Muscle of arm (tissue), 14 donors: ENCODE results near the gene EIF2S3. TPM values are rescaled to one million over a fixed set of nuclear protein-coding genes. Genes with fewer than 3 reads are reported as not detected.

Source experiments
- DNase-seq: peaks from one replicate; pipeline ENCODE4 v3.0.0-alpha.2; 2013
- long read RNA-seq, 11 donors: transcript quantifications; one replicate each; lab custom pipeline, GENCODE V29; 2026
- polyA plus RNA-seq, 12 donors: library from polyadenylated mRNA; unstranded; fragments of 120-200 nt; gene quantifications; one replicate each; pipeline ENCODE4 v1.2.1, GENCODE V29; 2013; ENCODE audit not compliant: insufficient read length in 12 of 12

Gene EIF2S3
- 1,000 to 10,000 TPM in 1 of 12 donors, 100 to 1,000 TPM in 11; 101 to 2,108 (median 144) TPM for polyA plus RNA-seq
- long read RNA-seq, donor 1, transcript EIF2S3-201 (12 exons, 2,858 nt): major isoform, 22 of 51 reads
- long read RNA-seq, donor 1, transcript EIF2S3-202 (5 exons, 773 nt): minor isoform, 6 of 51 reads
- long read RNA-seq, donor 1, partial matches to known transcripts: 22 of 51 reads
- long read RNA-seq, donor 1, other reads (novel, unspliced or antisense): 0 of 51 reads
- long read RNA-seq, donor 2, transcript EIF2S3-201 (12 exons, 2,858 nt): major isoform, 45 of 123 reads
- long read RNA-seq, donor 2, partial matches to known transcripts: 77 of 123 reads
- long read RNA-seq, donor 2, other reads (novel, unspliced or antisense): 0 of 123 reads
- long read RNA-seq, donor 3, transcript EIF2S3-201 (12 exons, 2,858 nt): major isoform, 17 of 19 reads
- long read RNA-seq, donor 3, partial matches to known transcripts: 0 of 19 reads
- long read RNA-seq, donor 3, other reads (novel, unspliced or antisense): 0 of 19 reads
- long read RNA-seq, donor 4, transcript EIF2S3-201 (12 exons, 2,858 nt): major isoform, 11 of 20 reads
- long read RNA-seq, donor 4, partial matches to known transcripts: 8 of 20 reads
- long read RNA-seq, donor 4, other reads (novel, unspliced or antisense): 0 of 20 reads
- long read RNA-seq, donor 5, transcript EIF2S3-201 (12 exons, 2,858 nt): major isoform, 35 of 46 reads
- long read RNA-seq, donor 5, partial matches to known transcripts: 11 of 46 reads
- long read RNA-seq, donor 5, other reads (novel, unspliced or antisense): 0 of 46 reads
- long read RNA-seq, donor 6, transcript EIF2S3-201 (12 exons, 2,858 nt): major isoform, 16 of 16 reads
- long read RNA-seq, donor 6, partial matches to known transcripts: 0 of 16 reads
- long read RNA-seq, donor 6, other reads (novel, unspliced or antisense): 0 of 16 reads
- long read RNA-seq, donor 7, transcript EIF2S3-201 (12 exons, 2,858 nt): major isoform, 14 of 14 reads
- long read RNA-seq, donor 7, partial matches to known transcripts: 0 of 14 reads
- long read RNA-seq, donor 7, other reads (novel, unspliced or antisense): 0 of 14 reads
- long read RNA-seq, donor 8, transcript EIF2S3-201 (12 exons, 2,858 nt): major isoform, 23 of 73 reads
- long read RNA-seq, donor 8, partial matches to known transcripts: 48 of 73 reads
- long read RNA-seq, donor 8, other reads (novel, unspliced or antisense): 0 of 73 reads
- long read RNA-seq, donor 9, transcript EIF2S3-201 (12 exons, 2,858 nt): major isoform, 9 of 18 reads
- long read RNA-seq, donor 9, partial matches to known transcripts: 8 of 18 reads
- long read RNA-seq, donor 9, other reads (novel, unspliced or antisense): 0 of 18 reads
- long read RNA-seq, donor 10, transcript EIF2S3-201 (12 exons, 2,858 nt): major isoform, 24 of 36 reads
- long read RNA-seq, donor 10, partial matches to known transcripts: 12 of 36 reads
- long read RNA-seq, donor 10, other reads (novel, unspliced or antisense): 0 of 36 reads
- long read RNA-seq, donor 11, transcript EIF2S3-201 (12 exons, 2,858 nt): major isoform, 34 of 40 reads
- long read RNA-seq, donor 11, partial matches to known transcripts: 5 of 40 reads
- long read RNA-seq, donor 11, other reads (novel, unspliced or antisense): 0 of 40 reads

DNA sequence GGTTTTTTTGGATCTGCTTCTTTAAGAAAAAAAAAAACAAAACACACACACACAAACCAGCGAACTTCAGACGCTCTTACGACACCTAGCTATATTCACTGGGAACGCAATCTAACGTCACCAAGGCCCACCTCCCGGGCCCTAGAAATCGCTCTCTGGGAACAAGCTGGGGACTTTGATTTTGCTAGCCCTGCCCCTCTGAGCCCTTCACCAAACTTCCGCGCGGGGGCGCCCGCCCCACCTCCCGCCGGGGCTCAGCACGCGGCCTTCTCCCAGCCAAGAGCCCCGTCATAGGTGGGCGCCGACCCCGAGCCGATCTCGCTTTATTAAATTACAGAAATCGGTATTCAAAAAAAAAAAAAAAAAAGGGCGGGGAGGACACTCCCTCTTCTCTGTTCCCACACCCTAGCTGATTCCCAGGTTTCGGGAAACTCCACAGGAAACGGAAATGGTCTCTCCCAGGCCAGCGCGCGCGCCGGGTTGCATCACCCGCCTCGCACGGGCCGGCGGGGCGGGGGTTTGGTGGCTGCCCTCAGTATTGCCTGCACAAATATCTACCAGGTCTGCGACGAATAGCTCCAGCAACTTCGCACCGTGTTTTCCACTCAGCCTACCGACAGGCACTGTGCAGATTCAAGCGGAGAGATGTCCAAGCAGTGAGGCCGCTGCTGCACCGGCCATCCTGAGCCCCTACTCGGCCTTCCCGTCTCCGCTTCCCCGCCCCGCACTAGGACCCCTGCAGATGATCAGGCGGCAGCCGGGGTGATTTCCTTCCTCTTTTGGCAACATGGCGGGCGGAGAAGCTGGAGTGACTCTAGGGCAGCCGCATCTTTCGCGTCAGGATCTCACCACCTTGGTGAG lies at the start of gene EIF2S3:
Gene EIF2S3 (plus strand): TSS at position 775 of the 861 bp plus-strand sequence. CDS start 13 bp downstream, at position 788.
- DNase-seq: peak; percentile 95

DNA sequence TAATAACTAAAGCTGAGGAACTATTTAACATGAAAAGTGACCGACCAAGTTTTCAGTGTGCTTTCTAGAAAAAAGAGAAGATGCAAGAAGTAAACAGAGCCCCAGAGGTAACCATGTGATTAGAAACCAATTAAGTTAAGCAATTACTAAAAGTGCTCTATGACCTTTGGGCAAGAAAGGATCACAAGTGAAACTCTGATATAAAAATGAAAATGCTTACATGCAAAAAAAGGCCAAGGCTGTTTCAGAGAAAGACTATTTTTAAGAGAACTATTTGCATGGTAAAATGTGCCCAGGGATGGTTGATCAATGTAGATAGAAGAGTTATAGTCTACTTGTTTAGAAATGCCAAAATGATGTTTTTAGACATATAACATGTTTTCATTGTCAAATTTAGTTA lies 49.7 kb upstream of the EIF2S3 start:
- no peak for DNase-seq

DNA sequence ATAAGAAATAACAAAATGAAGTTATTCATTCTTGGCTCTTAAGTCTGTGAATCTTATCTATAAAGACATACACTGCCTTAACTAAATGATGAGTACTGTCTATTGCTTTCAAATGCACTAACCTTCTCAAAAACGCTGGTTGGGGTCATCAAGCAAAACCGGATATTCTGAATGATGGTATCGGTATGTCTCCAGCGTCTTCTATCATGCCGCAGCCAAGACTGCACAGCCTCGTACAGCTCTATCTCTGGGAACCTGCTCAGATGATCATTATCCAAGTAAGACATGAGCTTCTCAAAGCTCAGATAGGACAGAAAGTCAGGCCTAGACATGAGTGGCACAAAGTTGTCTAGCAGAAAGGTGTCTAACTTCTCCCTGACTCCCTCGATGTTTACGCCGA lies 48.9 kb upstream of the EIF2S3 start:
- DNase-seq: no peak

DNA sequence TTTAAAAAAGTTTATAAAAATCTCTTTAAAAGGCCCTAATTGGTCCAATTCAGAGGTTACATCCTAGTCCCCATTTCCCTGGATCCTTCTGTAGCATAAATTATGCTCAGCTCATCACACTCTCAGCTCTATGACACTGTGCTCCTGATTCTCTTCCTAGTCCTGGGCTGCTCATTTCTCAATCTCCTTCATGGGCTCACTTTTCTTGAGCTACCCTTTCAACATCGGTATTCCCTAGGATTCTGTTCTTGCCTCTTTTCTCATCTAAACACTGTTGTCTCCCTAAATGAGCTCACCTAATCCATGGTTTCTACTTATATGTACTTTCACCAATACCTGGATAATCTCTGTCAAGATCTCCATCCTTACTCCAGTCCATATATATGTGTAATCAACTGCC lies 42.5 kb upstream of the EIF2S3 start:
- no peak for DNase-seq

DNA sequence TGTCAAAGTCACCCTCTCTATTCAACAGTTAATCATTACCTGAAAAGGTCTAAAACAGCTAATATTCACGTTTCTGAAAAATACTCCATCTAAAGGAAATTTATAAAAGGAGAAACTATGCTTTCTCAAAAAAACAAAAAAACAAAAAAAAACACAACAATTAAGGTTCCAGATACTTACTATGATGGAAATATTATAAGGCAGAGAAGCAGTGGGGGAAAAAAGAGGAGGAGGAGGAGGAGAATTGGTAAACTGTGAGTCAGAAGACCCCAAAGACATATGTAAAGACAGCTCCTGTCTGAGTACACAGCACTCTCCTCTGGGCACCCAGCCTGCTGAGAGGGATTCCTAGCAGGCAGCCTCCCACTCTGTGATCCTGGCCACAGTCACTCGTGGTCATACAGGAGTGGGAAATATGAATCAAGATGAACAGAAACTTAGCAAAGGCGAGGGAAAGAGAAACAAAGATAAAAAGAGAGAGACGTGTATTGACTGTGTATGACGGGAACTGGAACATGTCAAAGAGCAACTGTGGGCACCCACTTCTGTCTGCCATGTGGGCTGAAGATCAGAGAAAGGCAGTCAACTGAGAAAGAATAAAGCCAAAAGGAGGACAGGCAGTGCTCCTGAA lies 40.3 kb upstream of the EIF2S3 start:
- DNase-seq: no peak

DNA sequence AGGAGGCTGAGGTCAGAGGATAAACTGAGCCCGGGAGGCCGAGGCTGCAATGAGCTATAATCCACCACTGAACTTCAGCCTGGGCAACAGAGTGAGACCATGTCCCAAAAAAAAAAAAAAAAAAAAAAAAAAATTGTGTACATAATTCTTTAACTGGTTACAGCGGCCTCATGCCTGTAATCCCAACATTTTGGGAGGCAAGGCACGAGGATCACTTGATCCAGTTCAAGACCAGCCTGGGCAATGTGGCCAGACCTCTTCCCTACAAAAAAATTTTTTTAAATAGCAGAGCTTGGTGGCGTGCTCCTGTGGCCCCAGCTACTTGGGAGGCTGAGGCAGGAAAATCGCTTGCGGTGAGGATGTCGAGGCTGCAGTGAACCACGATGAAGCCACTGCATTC lies 37.1 kb upstream of the EIF2S3 start:
- DNase-seq: no peak

DNA sequence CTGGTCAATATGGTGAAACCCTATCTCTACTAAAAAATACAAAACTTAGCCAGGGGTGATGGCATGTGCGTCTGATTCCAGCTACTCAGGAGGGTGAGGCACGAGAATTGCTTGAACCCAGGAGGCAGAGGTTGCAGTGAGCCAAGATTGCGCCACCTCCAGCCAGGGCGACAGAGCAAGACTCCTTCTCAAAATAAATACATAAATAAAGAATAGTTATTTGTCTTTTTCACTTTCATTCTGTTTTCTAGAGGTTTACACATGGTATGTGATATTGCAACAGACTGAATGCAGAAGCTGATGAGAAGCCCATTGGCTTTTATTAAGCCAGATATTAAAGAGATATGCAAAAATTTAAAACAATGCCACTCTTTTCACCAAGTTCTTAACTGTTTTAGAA lies 35.9 kb upstream of the EIF2S3 start:
- no peak for DNase-seq

DNA sequence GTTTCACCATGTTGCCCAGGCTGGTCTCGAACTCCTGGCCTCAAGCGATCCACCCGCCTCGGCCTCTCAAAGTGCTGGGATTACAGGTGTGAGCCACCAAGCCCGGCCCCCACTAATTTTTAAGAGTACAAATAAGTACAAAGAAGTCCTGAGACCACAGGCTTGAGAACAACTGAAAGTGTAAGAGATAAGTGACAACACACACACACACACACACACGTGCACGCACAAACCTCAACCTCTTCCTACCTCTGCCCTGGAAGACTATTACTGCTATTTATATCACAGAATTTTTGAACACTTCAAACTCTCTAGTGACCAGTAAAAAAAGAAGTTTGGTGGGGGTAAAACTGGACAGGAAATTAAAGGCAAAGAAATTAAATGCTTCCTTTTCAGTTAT lies 35.3 kb upstream of the EIF2S3 start:
- DNase-seq: no peak

DNA sequence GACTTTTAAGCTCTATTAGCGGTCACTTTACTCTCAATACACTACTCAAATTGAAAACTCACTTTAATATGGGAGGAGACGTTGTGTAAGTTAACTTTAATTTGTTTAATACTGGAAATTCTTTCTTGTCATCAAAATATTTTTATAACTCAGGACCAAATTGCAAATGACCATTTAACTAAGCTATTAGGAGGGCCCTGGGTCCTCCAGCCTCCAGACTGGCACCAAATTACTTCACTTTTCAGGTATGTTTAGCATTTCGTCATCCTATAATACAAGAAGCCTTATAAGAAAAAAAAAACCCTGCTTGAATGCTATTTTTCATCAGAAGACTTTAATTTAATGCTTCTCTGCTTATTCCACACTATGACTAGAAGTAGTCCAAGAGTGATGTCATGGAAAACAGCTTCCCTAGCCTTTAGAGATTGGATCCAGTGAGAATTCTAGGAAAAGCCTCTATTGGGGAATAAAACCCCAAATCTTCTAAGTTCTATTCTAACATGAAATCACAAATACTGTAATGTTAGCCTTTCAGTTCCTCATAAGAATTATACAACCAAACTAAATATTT lies 34.4 kb upstream of the EIF2S3 start:
- no peak for DNase-seq

DNA sequence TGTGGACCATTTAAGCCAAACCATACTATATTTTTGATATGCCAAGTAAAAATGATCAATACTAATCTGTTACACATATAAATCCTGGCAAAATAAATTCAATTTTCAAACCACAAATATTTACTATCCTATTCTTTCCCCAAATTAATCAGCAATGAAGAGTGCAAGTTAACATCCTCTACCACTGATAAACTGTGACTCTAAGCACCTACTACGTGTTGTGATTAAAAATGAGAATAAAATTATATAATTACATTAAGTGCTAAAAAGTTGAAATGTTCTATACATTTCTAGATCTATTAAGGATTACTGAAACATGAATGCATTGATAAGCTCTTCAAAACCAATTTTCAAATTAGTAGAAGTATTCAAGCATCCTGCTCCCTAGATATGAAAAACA lies 31.2 kb upstream of the EIF2S3 start:
- no peak for DNase-seq

DNA sequence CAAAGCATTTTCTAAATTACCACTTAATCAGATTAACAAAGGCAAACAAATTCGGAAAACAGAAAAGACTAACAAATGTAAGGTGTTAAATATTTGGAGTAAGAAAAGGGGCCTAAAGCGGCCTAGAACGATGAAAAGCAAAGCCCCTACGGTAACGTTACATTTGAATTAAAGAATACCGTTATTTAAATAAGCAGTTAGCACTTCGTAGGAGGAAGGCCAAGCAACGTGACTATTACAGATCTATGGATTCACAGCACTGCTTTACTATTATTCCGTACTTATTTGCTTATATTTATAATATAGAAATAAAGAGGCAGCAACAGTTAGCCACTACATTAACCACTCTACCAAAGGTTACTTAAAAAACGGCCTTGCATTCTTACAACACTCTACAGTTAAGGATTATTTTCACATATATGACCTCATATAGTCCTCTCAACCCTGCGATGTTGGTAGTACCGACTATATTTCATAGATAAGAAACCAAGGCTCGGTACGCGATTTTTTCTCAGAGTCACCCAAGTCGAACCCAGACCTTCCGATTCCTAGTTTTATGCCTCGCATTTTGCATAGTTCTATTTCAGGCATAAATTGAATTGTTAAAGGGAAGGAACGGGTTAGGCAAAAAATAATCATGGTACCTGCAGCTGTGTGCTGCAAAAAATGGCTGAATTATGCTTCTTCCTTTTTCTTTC lies 30.6 kb upstream of the EIF2S3 start:
- DNase-seq: peak; percentile 20

DNA sequence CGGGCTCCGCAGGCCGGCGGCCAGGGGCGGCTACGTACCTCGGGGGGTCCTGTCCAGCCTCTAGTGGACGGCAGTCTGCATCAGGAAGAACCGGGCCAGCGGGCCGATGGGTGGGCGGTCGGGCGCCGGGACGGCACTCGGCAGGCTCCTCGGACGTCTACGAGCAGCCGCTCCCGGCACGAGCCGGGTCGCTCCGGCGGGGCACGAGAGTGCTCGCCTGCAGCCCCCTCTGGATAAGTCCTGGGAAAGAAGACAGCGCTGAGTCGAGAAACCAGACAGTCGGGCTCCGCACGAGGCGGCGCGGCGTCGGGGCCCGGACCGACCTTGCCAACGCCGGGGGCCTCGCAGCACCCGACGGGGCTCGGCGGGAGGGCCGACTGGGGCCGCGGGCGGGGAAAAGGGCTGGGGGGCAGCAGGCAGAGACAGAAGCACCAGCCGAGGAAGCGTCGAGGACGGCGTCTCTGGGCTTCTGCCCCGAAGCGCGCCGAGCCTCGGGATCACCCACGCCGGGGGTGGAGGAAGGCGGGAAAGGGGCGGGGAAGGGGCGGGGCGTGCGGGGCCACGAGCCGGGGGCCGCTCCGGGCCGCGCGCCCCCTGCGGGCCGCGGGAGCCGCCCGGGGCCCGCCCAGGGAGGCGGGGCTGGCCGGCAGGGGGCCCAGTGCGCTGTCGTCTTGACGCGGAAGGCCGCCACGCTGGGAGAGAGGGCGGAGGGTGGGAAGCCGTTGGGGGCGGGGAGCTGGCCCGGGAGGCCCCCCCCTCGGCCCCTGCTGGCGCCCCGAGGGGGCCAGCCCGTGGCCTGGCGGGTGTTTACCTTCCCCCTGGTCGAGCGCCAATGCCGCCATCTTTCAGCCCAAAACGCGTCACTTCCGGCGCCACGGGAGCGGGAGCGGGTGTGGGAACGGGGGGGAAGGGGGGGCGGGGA lies 29.7 kb upstream of the EIF2S3 start:
- DNase-seq: peak; percentile 89

DNA sequence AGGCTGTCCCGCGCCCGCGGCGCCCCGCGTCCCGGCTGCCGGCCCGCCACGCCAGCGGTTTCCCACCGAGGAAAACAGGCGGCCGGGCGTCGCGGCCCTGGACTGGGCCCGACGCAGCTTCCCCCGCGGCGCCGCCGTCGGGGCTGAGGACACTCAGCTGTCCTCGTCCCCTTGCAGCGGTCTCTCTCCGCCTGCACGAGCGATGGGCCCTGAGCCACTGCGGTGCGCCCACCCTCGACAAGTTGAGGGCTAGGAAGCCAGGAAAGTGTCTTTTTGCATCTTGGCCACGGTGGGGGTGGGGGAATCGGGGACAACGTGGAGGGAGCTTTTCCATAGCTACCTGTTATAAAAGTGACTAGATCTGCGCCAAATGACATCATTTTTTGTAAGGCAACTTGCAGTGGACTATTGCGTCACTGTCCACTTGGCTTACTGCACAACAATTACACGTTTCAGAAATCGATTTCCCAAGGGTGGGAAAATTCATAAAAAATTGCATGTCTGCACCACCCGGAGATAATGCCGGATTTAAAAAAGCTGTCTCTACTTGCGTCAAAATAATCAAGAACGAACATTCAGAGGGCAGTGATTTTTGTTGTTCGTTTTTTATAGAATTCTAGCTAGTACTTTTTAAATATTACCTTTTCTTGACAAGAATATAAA lies 28.9 kb upstream of the EIF2S3 start:
- DNase-seq: peak; percentile 79

DNA sequence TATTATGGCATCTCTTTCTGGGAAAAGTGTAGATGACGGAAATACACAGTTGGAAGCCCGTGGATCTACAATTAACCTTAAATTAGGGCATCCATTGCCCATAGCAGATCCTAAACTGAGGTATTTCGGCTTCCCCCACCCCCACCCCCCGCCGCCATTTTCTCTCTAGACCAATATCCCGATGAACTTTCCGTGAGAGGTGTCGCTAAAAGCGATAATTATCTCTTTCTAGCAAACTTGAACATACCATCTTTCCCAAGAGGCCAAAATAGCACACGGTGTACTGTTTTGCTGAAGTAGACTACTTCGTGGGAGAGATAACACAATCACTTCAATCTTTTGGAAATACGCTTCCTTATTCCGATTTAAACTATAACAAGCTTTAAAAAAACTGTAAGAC lies 28.3 kb upstream of the EIF2S3 start:
- DNase-seq: peak; percentile 35

DNA sequence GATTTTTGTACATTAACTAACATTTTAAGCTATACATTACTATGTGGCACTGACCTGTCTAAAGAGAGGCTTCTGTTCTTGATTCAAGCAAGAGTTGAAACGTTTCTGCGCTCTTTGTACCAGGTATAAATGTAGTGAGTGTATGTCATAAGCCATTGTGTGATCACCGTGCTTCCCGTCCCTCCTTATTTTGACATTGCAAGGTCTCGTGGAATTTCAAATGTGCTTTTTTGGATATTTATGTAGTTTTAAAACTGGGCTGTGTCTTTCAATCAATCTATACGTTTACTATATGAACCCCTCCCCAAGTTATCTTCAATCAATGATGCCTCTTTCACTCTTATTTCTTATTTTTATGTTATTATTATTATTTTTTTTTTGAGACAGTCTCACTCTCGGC lies 27.7 kb upstream of the EIF2S3 start, which contains the start of gene KLHL15:
Gene KLHL15 (minus strand): TSS at position 101 of the 400 bp plus-strand sequence. CDS start 20,493 bp downstream, outside the sequence.
- no peak for DNase-seq

DNA sequence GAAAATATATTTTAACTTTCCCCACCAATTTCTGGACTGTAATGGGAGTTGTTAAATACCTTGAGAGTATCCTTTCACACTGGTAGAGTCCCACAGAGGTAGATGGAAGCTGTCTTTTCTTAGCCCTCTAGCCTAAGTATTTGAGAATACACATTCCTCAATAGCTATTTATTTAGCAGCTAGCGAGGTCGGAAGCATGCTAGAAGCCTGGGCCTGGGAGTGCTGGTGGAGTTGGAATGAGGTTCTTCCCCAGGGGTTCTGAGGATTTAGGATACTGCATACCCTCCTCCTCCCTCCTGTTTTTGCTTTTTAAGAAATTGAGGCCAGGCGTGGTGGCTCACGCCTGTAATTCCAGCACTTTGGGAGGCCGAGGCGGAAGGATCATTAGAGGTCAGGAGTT lies 26.8 kb upstream of the EIF2S3 start:
- DNase-seq: no peak

DNA sequence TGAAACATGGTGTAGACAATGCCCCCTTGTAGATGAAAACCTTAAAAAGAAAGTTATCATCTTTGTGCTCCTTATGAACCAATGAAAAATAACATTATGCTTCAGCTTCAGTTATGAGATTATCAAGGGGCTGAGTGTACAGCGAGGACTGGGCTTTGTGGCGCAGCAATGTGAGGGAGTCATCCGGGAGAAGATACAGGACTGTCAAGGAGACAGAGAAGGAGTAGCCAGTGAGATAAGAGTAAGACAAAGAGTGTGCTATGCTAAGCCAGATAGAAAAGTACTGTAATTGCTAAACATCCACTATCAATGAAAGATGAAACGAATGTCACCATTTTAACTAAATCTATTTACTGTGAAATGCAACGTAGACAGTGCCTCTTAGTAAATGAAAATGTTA lies 24.2 kb upstream of the EIF2S3 start:
- DNase-seq: no peak
